Karpas-422 (cell line): Measurements from ENCODE around the gene KCNRG. TPM values are rescaled to one million over a fixed set of nuclear protein-coding genes. Genes with fewer than 3 reads are reported as not detected.

Source experiments
- DNase-seq: peaks from one replicate; pipeline ENCODE4 v3.0.0-alpha.2; 2015
- H2AFZ ChIP-seq: fragments of 200-600 bp; sonication (generic); 2 replicates; pipeline ENCODE4 v1.6.1; 2014; ENCODE audit warnings: antibody characterized with exemption, low read length, mixed read lengths
- H3K27ac ChIP-seq: fragments of 200-600 bp; sonication (generic); 2 replicates; pipeline ENCODE4 v1.5.1; 2014; ENCODE audit warnings: mild to moderate bottlenecking, low read length, moderate library complexity
- H3K27me3 ChIP-seq: fragments of 200-600 bp; sonication (generic); 2 replicates; pipeline ENCODE4 v1.6.1; 2014; ENCODE audit warnings: low read length, mixed read lengths
- H3K36me3 ChIP-seq: fragments of 200-600 bp; sonication (generic); 2 replicates; pipeline ENCODE4 v1.6.1; 2014; ENCODE audit warnings: low read length, mixed read lengths; ENCODE audit not compliant: insufficient read depth
- H3K4me1 ChIP-seq: fragments of 200-600 bp; sonication (generic); 2 replicates; pipeline ENCODE4 v1.6.1; 2014; ENCODE audit warnings: mild to moderate bottlenecking, low read length, mixed read lengths
- H3K4me2 ChIP-seq: fragments of 200-600 bp; sonication (generic); 2 replicates; pipeline ENCODE4 v1.6.1; 2014; ENCODE audit warnings: low read length, low read depth, mild to moderate bottlenecking; ENCODE audit not compliant: poor library complexity, severe bottlenecking
- H3K4me3 ChIP-seq: fragments of 200-600 bp; sonication (generic); 2 replicates; pipeline ENCODE4 v1.5.1; 2014; ENCODE audit warnings: mild to moderate bottlenecking, antibody characterized with exemption, low read length, mixed read lengths
- H3K79me2 ChIP-seq: fragments of 200-600 bp; sonication (generic); 2 replicates; pipeline ENCODE4 v1.6.1; 2014; ENCODE audit warnings: mild to moderate bottlenecking, low read length, mixed read lengths
- H3K9ac ChIP-seq: fragments of 200-600 bp; sonication (generic); 2 replicates; pipeline ENCODE4 v1.6.0; 2014; ENCODE audit warnings: low read length
- H3K9me2 ChIP-seq: fragments of 200-600 bp; sonication (generic), shearing (Covaris generic); replicated peaks from 2 replicates; pipeline ENCODE4 v1.6.0; 2014; ENCODE audit warnings: mild to moderate bottlenecking, low read length, moderate library complexity; ENCODE audit not compliant: insufficient read depth
- H3K9me3 ChIP-seq: fragments of 300-700, 200-600 bp; sonication (generic); 2 replicates; pipeline ENCODE4 v1.6.1; 2014; ENCODE audit warnings: low read length, mixed read lengths
- H4K20me1 ChIP-seq: fragments of 200-600 bp; sonication (generic); 2 replicates; pipeline ENCODE4 v1.6.1; 2014; ENCODE audit warnings: mild to moderate bottlenecking, antibody characterized with exemption, low read length, low read depth; ENCODE audit not compliant: insufficient read depth
- total RNA-seq: library from RNA; depleted of rRNA; stranded (reverse); fragments of >200 nt; shearing (Covaris generic); gene quantifications from 2 replicates; pipeline ENCODE4 v1.2.3, GENCODE V29; 2014; ENCODE audit warnings: low replicate concordance; rRNA removed

KCNRG gene, protein sequence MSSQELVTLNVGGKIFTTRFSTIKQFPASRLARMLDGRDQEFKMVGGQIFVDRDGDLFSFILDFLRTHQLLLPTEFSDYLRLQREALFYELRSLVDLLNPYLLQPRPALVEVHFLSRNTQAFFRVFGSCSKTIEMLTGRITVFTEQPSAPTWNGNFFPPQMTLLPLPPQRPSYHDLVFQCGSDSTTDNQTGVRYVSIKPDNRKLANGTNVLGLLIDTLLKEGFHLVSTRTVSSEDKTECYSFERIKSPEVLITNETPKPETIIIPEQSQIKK
- 3.4 and 4.5 TPM in 2 replicates for total RNA-seq

DNA sequence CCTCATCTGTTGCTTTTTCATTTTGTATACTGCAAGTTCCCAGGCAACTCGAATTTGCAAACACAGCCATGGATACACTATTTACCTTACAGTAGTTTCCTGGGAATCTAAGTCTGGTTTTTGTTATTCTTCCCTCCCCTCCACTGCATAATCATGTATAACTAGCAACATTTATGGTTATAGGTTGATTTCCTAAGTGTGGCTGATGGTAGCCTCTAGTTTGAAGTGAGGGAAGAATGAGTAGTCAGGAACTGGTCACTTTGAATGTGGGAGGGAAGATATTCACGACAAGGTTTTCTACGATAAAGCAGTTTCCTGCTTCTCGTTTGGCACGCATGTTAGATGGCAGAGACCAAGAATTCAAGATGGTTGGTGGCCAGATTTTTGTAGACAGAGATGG, at the start of gene KCNRG:
Gene KCNRG, plus strand, starts transcription at position 187 of the 400 bp plus-strand sequence. Its CDS starts 50 bp downstream, at position 237.
- Histone ChIP-seq H4K20me1 (no peaks in the 10 kb centered on the region), H3K4me3 (no peak within 1 kb of the TSS), H3K9me2 (no peaks in the 10 kb centered on the region), H3K27me3 (no peaks in the 10 kb centered on the region), H2AFZ (no peak within 1 kb of the TSS), H3K4me2 (no peak within 1 kb of the TSS), H3K27ac (no peak within 1 kb of the TSS), H3K79me2 (peaks cover 69% of the 10 kb centered on the region), H3K9ac (no peak within 1 kb of the TSS), H3K36me3 (peaks cover 70% of the 10 kb centered on the region), H3K4me1 (no peaks in the 10 kb centered on the region), H3K9me3 (no peaks in the 10 kb centered on the region)
- DNase-seq: no peak

DNA sequence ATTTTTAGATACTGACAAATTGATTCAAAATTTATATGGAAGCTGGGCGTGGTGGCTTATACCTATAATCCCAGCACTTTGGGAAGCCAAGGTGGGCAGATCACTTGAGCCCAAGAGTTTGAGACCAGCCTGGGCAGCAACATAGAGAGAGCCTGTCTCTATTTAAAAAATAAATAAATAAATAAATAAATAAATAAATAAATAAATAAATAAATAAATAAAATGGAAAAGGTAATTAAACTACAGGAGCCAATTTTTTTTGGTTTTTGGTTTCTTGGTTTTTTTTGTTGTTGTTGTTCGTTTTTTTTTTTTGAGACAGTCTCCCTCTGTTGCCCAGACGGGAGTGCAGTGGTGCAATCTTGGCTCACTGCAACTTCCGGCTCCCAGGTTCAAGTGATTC, 47.8 kb upstream of the KCNRG start:
- Histone ChIP-seq H3K27me3 (no peaks in the 10 kb centered on the region), H4K20me1 (no peaks in the 10 kb centered on the region), H3K79me2 (no peaks in the 10 kb centered on the region), H3K4me1 (no peaks in the 10 kb centered on the region), H3K9me3 (no peaks in the 10 kb centered on the region; the same call in 1 of the 2 replicates), H3K9me2 (no peaks in the 10 kb centered on the region), H3K4me3 (no peak overlapping the region), H3K27ac (no peak overlapping the region), H2AFZ (no peak overlapping the region), H3K9ac (no peak overlapping the region), H3K36me3 (peaks cover 19% of the 10 kb centered on the region), H3K4me2 (no peak overlapping the region)
- DNase-seq: no peak

DNA sequence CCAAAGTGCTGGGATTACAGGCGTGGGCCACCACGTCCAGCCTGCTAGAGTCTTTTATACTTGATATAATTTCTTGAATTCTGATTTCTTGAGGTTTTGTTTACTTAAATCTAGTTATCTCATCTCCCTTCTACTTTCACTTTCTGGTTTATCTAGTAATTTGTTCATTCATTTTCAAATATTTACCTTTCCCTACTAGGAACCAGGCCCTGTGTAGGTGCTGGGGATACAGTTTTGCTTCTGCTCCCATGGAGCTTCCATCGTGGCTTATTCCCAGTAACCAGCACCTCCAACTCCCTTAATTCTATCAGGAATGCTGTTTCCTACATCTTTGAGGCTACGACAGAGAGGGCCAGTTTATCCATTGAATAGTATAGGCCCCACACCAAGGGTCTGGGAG, 42.5 kb upstream of the KCNRG start:
- no peak overlapping the region for H3K9ac ChIP-seq
- H3K4me2 ChIP-seq: no peak overlapping the region
- no peaks in the 10 kb centered on the region for H3K4me1 ChIP-seq
- H2AFZ ChIP-seq: no peak overlapping the region
- no peaks in the 10 kb centered on the region for H3K79me2 ChIP-seq
- H3K9me2 ChIP-seq: no peaks in the 10 kb centered on the region
- no peaks in the 10 kb centered on the region for H4K20me1 ChIP-seq
- H3K27me3 ChIP-seq: no peaks in the 10 kb centered on the region
- no peak for DNase-seq
- no peak overlapping the region for H3K27ac ChIP-seq
- H3K36me3 ChIP-seq: peaks cover 22% of the 10 kb centered on the region; the same call in 1 of the 2 replicates
- H3K4me3 ChIP-seq: no peak overlapping the region
- H3K9me3 ChIP-seq: no peaks in the 10 kb centered on the region

DNA sequence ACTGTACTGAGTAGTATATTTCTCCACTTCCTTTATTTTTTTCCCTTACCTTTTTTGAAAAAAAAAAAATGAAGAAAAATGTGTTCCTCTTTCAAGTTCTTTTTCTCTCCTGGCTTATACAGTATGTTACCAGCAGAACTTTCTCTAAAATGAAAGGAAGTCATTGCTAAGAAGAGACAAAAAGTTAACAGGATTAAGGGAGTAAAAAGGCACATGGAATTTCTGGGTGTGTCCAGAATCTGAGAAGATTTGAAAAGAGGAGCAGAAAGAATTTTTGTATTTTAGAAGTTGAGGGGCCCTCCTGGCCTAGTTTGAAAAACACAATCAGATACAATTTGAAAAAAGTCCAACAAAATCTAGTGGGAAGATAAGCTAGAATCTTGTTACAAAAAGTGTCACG, 39.4 kb upstream of the KCNRG start:
- Histone ChIP-seq H3K27me3 (no peaks in the 10 kb centered on the region), H3K4me3 (no peak overlapping the region), H3K4me1 (no peaks in the 10 kb centered on the region), H3K27ac (no peak overlapping the region), H3K4me2 (no peak overlapping the region), H3K9me3 (no peaks in the 10 kb centered on the region), H3K9me2 (no peaks in the 10 kb centered on the region), H3K36me3 (peaks cover 16% of the 10 kb centered on the region; the same call in 1 of the 2 replicates), H4K20me1 (no peaks in the 10 kb centered on the region), H2AFZ (no peak overlapping the region), H3K79me2 (no peaks in the 10 kb centered on the region), H3K9ac (no peak overlapping the region)
- no peak for DNase-seq

GRCh38 chr13:49976314-49977258, 38.7 kb upstream of the KCNRG start:
- Histone ChIP-seq H3K4me2 (no peak overlapping the region), H2AFZ (no peak overlapping the region), H3K4me3 (no peak overlapping the region), H3K9me2 (no peaks in the 10 kb centered on the region), H3K79me2 (no peaks in the 10 kb centered on the region), H3K27me3 (no peaks in the 10 kb centered on the region), H3K9ac (no peak overlapping the region), H3K36me3 (peaks cover 16% of the 10 kb centered on the region; the same call in 1 of the 2 replicates), H3K27ac (no peak overlapping the region), H3K4me1 (no peaks in the 10 kb centered on the region), H4K20me1 (no peaks in the 10 kb centered on the region), H3K9me3 (no peaks in the 10 kb centered on the region)
- DNase-seq: peak; percentile 90

GRCh38 chr13:49977992-49978391, 37.3 kb upstream of the KCNRG start:
- Histone ChIP-seq H3K4me1 (no peaks in the 10 kb centered on the region), H4K20me1 (no peaks in the 10 kb centered on the region), H3K27me3 (no peaks in the 10 kb centered on the region), H3K9me3 (no peaks in the 10 kb centered on the region), H3K9me2 (no peaks in the 10 kb centered on the region), H3K4me2 (no peak overlapping the region), H3K9ac (no peak overlapping the region), H3K36me3 (peaks cover 16% of the 10 kb centered on the region; the same call in 1 of the 2 replicates), H3K4me3 (no peak overlapping the region), H2AFZ (no peak overlapping the region; the same call in 1 of the 2 replicates), H3K27ac (peak overlapping the region; percentile 32; the same call in 1 of the 2 replicates), H3K79me2 (no peaks in the 10 kb centered on the region)
- DNase-seq: no peak

DNA sequence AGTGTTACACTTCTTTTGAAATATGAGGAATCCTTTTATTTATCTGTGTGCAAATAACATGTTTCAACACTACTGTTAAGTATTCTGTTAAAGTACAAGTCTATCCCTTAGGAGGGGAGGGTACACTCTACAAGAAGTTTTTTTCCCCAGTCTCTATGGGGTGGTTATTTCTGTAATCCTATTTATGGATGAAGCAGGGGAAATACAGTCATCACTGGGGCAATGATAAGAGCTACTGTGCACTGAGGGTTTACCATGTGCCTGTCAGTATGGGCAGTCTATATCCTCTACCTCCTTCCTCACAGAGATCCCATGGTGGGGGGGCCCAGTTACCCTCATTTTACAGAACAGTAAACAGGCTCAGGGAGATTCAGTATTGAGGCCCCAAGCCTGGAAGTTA, 35.0 kb upstream of the KCNRG start:
- H3K4me3 ChIP-seq: no peak overlapping the region
- H3K9ac ChIP-seq: no peak overlapping the region
- H3K4me1 ChIP-seq: no peaks in the 10 kb centered on the region
- H3K27ac ChIP-seq: no peak overlapping the region
- no peaks in the 10 kb centered on the region for H3K9me3 ChIP-seq
- H2AFZ ChIP-seq: no peak overlapping the region
- H3K79me2 ChIP-seq: no peaks in the 10 kb centered on the region
- peaks cover 11% of the 10 kb centered on the region; the same call in 1 of the 2 replicates for H3K36me3 ChIP-seq
- no peak for DNase-seq
- no peaks in the 10 kb centered on the region for H3K9me2 ChIP-seq
- no peak overlapping the region for H3K4me2 ChIP-seq
- no peaks in the 10 kb centered on the region for H4K20me1 ChIP-seq
- no peaks in the 10 kb centered on the region for H3K27me3 ChIP-seq

GRCh38 chr13:49985129-49985528, 30.1 kb upstream of the KCNRG start:
- no peaks in the 10 kb centered on the region for H4K20me1 ChIP-seq
- no peak for DNase-seq
- peaks cover 6% of the 10 kb centered on the region for H3K36me3 ChIP-seq
- H3K27me3 ChIP-seq: no peaks in the 10 kb centered on the region
- H2AFZ ChIP-seq: no peak overlapping the region
- no peak overlapping the region for H3K9ac ChIP-seq
- no peak overlapping the region for H3K27ac ChIP-seq
- H3K4me3 ChIP-seq: no peak overlapping the region
- no peaks in the 10 kb centered on the region for H3K4me1 ChIP-seq
- H3K9me3 ChIP-seq: no peaks in the 10 kb centered on the region
- H3K9me2 ChIP-seq: no peaks in the 10 kb centered on the region
- no peaks in the 10 kb centered on the region for H3K79me2 ChIP-seq
- no peak overlapping the region for H3K4me2 ChIP-seq
